Mammary epithelial cell (primary cell): Measurements from ENCODE around the gene FAF1.
A peak's percentile ranks its signal among the peaks of the same experiment; 100 is the strongest.

ENCODE experiments used
- EZH2 ChIP-seq: IDR thresholded peaks from 2 replicates; pipeline ENCODE4 v1.6.1; 2012; ENCODE audit warnings: low read length, inconsistent platforms, borderline replicate concordance
- TF ChIP-seq, protein P1 (sequence below), 2 donors: IDR thresholded peaks in 1 of 2; conservative IDR thresholded peaks in 1 of 2; 2 replicates each; pipeline ENCODE4 v1.5.1; 2011 to 2012; ENCODE audit warnings: inconsistent platforms in 2 of 2, low read length in 2 of 2, mild to moderate bottlenecking in 2 of 2, control low read depth in 1 of 2, low read depth in 1 of 2; ENCODE audit not compliant: insufficient read depth in 1 of 2; ENCODE audit errors: extremely low read depth in 1 of 2

DNA sequence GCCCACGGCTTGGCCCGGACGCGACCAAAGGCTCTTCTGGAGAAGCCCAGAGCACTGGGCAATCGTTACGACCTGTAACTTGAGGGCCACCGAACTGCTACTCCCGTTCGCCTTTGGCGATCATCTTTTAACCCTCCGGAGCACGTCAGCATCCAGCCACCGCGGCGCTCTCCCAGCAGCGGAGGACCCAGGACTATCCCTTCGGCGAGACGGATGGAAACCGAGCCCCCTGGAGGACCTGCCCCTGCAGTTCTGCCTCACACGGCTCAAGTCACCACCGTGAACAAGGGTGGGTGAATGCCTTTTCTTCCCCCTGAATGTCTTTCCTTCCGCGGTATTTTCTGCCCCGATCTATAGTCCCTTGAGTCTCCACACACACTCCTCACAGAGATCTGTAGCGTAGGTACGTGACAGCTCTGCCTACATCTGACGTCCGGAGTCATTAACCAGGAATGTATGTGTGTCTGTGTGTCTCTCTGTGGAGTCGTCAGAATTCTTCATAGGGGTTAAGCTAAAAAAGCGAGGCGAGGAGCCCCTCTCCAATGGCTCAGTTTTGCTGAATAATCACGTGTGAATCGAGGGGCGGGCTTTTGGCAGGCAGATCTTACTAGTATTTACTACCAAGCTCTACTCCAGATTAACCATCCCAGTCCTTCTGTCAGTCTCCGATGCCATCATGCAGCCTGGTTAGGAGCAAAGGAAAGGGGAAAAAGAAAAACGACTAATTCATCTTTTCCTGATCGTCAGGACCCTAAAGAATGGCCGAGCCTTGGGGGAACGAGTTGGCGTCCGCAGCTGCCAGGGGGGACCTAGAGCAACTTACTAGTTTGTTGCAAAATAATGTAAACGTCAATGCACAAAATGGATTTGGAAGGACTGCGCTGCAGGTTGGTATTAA, 9.8 kb upstream of the FAF1 start, which contains the start of gene CDKN2C:
- TF ChIP-seq, protein P1, sequence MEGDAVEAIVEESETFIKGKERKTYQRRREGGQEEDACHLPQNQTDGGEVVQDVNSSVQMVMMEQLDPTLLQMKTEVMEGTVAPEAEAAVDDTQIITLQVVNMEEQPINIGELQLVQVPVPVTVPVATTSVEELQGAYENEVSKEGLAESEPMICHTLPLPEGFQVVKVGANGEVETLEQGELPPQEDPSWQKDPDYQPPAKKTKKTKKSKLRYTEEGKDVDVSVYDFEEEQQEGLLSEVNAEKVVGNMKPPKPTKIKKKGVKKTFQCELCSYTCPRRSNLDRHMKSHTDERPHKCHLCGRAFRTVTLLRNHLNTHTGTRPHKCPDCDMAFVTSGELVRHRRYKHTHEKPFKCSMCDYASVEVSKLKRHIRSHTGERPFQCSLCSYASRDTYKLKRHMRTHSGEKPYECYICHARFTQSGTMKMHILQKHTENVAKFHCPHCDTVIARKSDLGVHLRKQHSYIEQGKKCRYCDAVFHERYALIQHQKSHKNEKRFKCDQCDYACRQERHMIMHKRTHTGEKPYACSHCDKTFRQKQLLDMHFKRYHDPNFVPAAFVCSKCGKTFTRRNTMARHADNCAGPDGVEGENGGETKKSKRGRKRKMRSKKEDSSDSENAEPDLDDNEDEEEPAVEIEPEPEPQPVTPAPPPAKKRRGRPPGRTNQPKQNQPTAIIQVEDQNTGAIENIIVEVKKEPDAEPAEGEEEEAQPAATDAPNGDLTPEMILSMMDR (conservative IDR thresholded peaks at IDR 0.05 in 1 of 2, IDR thresholded peaks at IDR 0.05 in 1 of 2; ENCODE audit: extremely low read depth in 1 of 2, insufficient read depth in 1 of 2, low read depth in 1 of 2, low read length in 2 of 2), result peak in 1 of 2 donors; percentile 19
- TF ChIP-seq EZH2, result no peak
